ENCODE measurements around the gene NTM. TPM values are rescaled to one million over a fixed set of nuclear protein-coding genes. Genes with fewer than 3 reads are reported as not detected.

Gene NTM
- polyA plus RNA-seq, 1 donor (not counting 4 experiments of a cell fraction or from before 2014, with no cell fraction given) = 47.9 TPM

DNA sequence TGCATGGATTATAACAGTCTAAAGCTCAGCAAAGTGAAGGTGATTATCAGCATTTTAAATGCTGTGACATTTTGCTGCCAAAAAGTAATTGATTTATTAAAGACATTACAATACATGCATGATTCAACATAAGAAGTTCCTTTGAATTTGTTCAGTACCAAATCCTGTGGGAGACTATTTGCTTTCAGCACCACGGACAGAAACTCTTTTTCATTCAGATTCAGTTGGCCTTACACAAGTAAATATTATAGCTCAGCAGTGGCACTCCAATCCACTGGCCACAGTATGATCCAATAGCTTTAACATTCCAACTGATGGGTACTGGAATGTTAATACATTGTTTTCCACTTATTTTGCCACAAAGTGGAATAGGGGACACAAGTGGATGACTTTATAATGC is 806.7 kb downstream of the NTM start:
- H4K20me1 ChIP-seq (ENCODE audit: control insufficient read depth, extremely low read depth, insufficient read depth, low read length) = no peaks in the 10 kb centered on the region
- FAIRE-seq (no peak), DNase-seq (ENCODE audit: low read depth, low spot score) (no peak)

DNA sequence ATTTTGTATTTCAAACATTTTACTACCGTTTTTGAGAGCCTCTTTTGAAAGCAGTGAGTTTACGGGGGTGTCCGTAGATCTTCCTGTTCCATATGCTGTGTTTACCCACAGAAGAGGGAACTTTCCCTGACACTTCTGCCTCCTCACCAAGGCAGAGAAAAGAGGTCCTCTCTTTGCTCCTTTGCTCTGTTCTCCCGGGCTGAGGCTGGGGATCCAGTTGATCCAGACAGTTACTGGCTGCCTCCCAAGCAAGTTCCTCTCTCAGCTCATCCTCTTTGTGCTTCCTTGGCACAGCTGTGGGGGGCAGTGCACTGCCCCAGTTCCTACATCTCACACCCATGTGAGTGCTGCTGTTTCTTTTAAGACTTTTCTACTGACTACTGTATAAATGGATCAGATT is 813.7 kb downstream of the NTM start:
- H3K79me2 ChIP-seq (ENCODE audit: control insufficient read depth, insufficient read depth, low read length) = no peaks in the 10 kb centered on the region
- no peak for FAIRE-seq
- H3K9me1 ChIP-seq (ENCODE audit: control insufficient read depth, extremely low read depth, insufficient read depth, low read length) = no peaks in the 10 kb centered on the region
- no peak overlapping the region for H2AFZ ChIP-seq (ENCODE audit: control insufficient read depth, low read length)
- no peaks in the 10 kb centered on the region for H4K20me1 ChIP-seq (ENCODE audit: control insufficient read depth, extremely low read depth, insufficient read depth, low read length)
- no peaks in the 10 kb centered on the region for H3K27me3 ChIP-seq (ENCODE audit: control insufficient read depth, extremely low read depth, insufficient read depth, low read length)
- dilution Hi-C loops (cut with MboI; ENCODE audit: extremely low pct_ligation_motif_present, low sequenced_read_pairs) = no loop called here
- H3K4me3 ChIP-seq (ENCODE audit: control insufficient read depth in 2 of 3, extremely low read depth in 1 of 3, insufficient read depth in 2 of 3, low read depth in 1 of 3, low read length in 3 of 3) = no peak overlapping the region
- H3K9me3 ChIP-seq (ENCODE audit: control insufficient read depth, low read depth, low read length) = no peaks in the 10 kb centered on the region
- H3K4me2 ChIP-seq (ENCODE audit: control insufficient read depth, extremely low read depth, insufficient read depth, low read depth, low read length) = no peak overlapping the region
- TF ChIP-seq, protein P1, sequence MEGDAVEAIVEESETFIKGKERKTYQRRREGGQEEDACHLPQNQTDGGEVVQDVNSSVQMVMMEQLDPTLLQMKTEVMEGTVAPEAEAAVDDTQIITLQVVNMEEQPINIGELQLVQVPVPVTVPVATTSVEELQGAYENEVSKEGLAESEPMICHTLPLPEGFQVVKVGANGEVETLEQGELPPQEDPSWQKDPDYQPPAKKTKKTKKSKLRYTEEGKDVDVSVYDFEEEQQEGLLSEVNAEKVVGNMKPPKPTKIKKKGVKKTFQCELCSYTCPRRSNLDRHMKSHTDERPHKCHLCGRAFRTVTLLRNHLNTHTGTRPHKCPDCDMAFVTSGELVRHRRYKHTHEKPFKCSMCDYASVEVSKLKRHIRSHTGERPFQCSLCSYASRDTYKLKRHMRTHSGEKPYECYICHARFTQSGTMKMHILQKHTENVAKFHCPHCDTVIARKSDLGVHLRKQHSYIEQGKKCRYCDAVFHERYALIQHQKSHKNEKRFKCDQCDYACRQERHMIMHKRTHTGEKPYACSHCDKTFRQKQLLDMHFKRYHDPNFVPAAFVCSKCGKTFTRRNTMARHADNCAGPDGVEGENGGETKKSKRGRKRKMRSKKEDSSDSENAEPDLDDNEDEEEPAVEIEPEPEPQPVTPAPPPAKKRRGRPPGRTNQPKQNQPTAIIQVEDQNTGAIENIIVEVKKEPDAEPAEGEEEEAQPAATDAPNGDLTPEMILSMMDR (optimal IDR thresholded peaks at IDR 0.05 in 1 of 3, IDR thresholded peaks at IDR 0.05 in 1 of 3, conservative IDR thresholded peaks at IDR 0.05 in 1 of 3; ENCODE audit: extremely low read depth in 1 of 3, insufficient read depth in 2 of 3, low read length in 3 of 3) = no peak
- no peak for TF ChIP-seq EZH2 (IDR thresholded peaks at IDR 0.05; ENCODE audit: low read length)
- no peak overlapping the region for H3K27ac ChIP-seq (ENCODE audit: control insufficient read depth, insufficient read depth, low read length)
- no peak for DNase-seq (ENCODE audit: low read depth, low spot score)
- H3K4me1 ChIP-seq (ENCODE audit: control insufficient read depth, extremely low read depth, insufficient read depth, low read length) = no peaks in the 10 kb centered on the region
- no peak overlapping the region for H3K9ac ChIP-seq (ENCODE audit: control insufficient read depth, extremely low read depth, insufficient read depth, low read length)
- H3K36me3 ChIP-seq (ENCODE audit: control insufficient read depth in 2 of 2, extremely low read depth in 1 of 2, insufficient read depth in 2 of 2, low read length in 2 of 2) = no peaks in the 10 kb centered on the region

More for the DNA sequence above, 806.7 kb downstream of the NTM start:
- Histone ChIP-seq H3K4me3 (ENCODE audit: control insufficient read depth in 2 of 3, extremely low read depth in 1 of 3, insufficient read depth in 2 of 3, low read depth in 1 of 3, low read length in 3 of 3) (no peak overlapping the region), H3K27me3 (ENCODE audit: control insufficient read depth, extremely low read depth, insufficient read depth, low read length) (no peaks in the 10 kb centered on the region), H3K9me1 (ENCODE audit: control insufficient read depth, extremely low read depth, insufficient read depth, low read length) (no peaks in the 10 kb centered on the region), H3K4me1 (ENCODE audit: control insufficient read depth, extremely low read depth, insufficient read depth, low read length) (no peaks in the 10 kb centered on the region), H3K36me3 (ENCODE audit: control insufficient read depth in 2 of 2, extremely low read depth in 1 of 2, insufficient read depth in 2 of 2, low read length in 2 of 2) (no peaks in the 10 kb centered on the region), H3K9ac (ENCODE audit: control insufficient read depth, extremely low read depth, insufficient read depth, low read length) (no peak overlapping the region), H3K79me2 (ENCODE audit: control insufficient read depth, insufficient read depth, low read length) (no peaks in the 10 kb centered on the region), H2AFZ (ENCODE audit: control insufficient read depth, low read length) (no peak overlapping the region), H3K27ac (ENCODE audit: control insufficient read depth, insufficient read depth, low read length) (no peak overlapping the region), H3K9me3 (ENCODE audit: control insufficient read depth, low read depth, low read length) (no peaks in the 10 kb centered on the region), H3K4me2 (ENCODE audit: control insufficient read depth, extremely low read depth, insufficient read depth, low read depth, low read length) (no peak overlapping the region)
- no peak for TF ChIP-seq EZH2 (IDR thresholded peaks at IDR 0.05; ENCODE audit: low read length)
- TF ChIP-seq, protein P1 (optimal IDR thresholded peaks at IDR 0.05 in 1 of 3, IDR thresholded peaks at IDR 0.05 in 1 of 3, conservative IDR thresholded peaks at IDR 0.05 in 1 of 3; ENCODE audit: extremely low read depth in 1 of 3, insufficient read depth in 2 of 3, low read length in 3 of 3) = no peak
- dilution Hi-C loops (cut with MboI; ENCODE audit: extremely low pct_ligation_motif_present, low sequenced_read_pairs) = no loop called here
